ENCODE measurements around the gene CBLB. TPM values are rescaled to one million over a fixed set of nuclear protein-coding genes. Genes with fewer than 3 reads are reported as not detected.

CBLB gene
- polyA plus RNA-seq, 2 of the 4 experiments (the other 2 are of a cell fraction): 6.8 to 16.2 TPM

GRCh38 chr3:105915524-105915923 is 46.7 kb upstream of the CBLB start:
- WGBS (ENCODE audit: missing lambda C conversion rate): 66% methylated on average over 2 of the region's 2 CpGs
- FAIRE-seq (no peak), ATAC-seq (no peak), DNase-seq (ENCODE audit: low read depth in 1 of 2, low spot score in 1 of 2) (no peak)
- H3K9me3 ChIP-seq: peaks cover 14% of the 10 kb centered on the region
- no peak overlapping the region for H3K27ac ChIP-seq
- H3K4me1 ChIP-seq: no peaks in the 10 kb centered on the region
- ChIA-PET CTCF (no interaction called here), POLR2A (no interaction called here)
- no peak overlapping the region for H3K4me2 ChIP-seq
- TF ChIP-seq CBX8 (IDR thresholded peaks at IDR 0.05) (no peak), ZC3H11A (IDR thresholded peaks at IDR 0.05) (no peak), RAD21 (conservative IDR thresholded peaks at IDR 0.05 in 1 of 2, IDR thresholded peaks at IDR 0.05 in 1 of 2) (no peak), ELK1 (IDR thresholded peaks at IDR 0.05; ENCODE audit: low read depth, low read length) (no peak), MAX (IDR thresholded peaks at IDR 0.05) (no peak), TFCP2L1 (CRISPR knock-in tag; IDR thresholded peaks at IDR 0.05) (no peak), POLR2A (IDR thresholded peaks at IDR 0.05; ENCODE audit: low read length) (no peak), CHD2 (IDR thresholded peaks at IDR 0.05; ENCODE audit: low read length, partially characterized antibody) (no peak), JUN (IDR thresholded peaks at IDR 0.05) (no peak), HOXA7 (CRISPR knock-in tag; IDR thresholded peaks at IDR 0.05) (no peak), GATA3 (IDR thresholded peaks at IDR 0.05; ENCODE audit: borderline replicate concordance) (no peak), BCL3 (IDR thresholded peaks at IDR 0.05) (no peak), ESRRA (IDR thresholded peaks at IDR 0.05; ENCODE audit: borderline replicate concordance, low read length) (no peak), RNF2 (IDR thresholded peaks at IDR 0.05; ENCODE audit: borderline replicate concordance, low read depth) (no peak), ZNF302 (CRISPR knock-in tag; IDR thresholded peaks at IDR 0.05) (no peak), MYC (IDR thresholded peaks at IDR 0.05; ENCODE audit: borderline replicate concordance, low read length) (no peak), EP300 (IDR thresholded peaks at IDR 0.05) (no peak), POLR2AphosphoS2 (conservative IDR thresholded peaks at IDR 0.05; ENCODE audit: low read length) (no peak)
- no peak overlapping the region for H3K4me3 ChIP-seq

- H3K4me3 ChIP-seq: no peak overlapping the region
- no peak for DNase-seq (ENCODE audit: low read depth in 1 of 2, low spot score in 1 of 2)
- H3K9me3 ChIP-seq: peaks cover 11% of the 10 kb centered on the region
- no peak for ATAC-seq
- no peak overlapping the region for H3K4me2 ChIP-seq
- no peak for FAIRE-seq
- no peak overlapping the region for H3K27ac ChIP-seq
- TF ChIP-seq EP300 (IDR thresholded peaks at IDR 0.05) (no peak), RFX5 (IDR thresholded peaks at IDR 0.05) (no peak), ZFP36 (IDR thresholded peaks at IDR 0.05; ENCODE audit: borderline replicate concordance, partially characterized antibody) (no peak), HOXB5 (CRISPR knock-in tag; IDR thresholded peaks at IDR 0.05) (no peak), ATOH8 (CRISPR knock-in tag; IDR thresholded peaks at IDR 0.05; ENCODE audit: low read depth) (no peak)
- ChIA-PET POLR2A (no interaction called here), CTCF (no interaction called here)
- no peaks in the 10 kb centered on the region for H3K4me1 ChIP-seq
- WGBS (ENCODE audit: missing lambda C conversion rate): 81% methylated on average over 7 of the region's 7 CpGs
These were observed 44.8 kb upstream of the CBLB start for GRCh38 chr3:105913616-105914015.

- H3K9me3 ChIP-seq: peaks cover 11% of the 10 kb centered on the region
- DNase-seq (ENCODE audit: low read depth in 1 of 2, low spot score in 1 of 2) (no peak), FAIRE-seq (no peak), ATAC-seq (no peak)
- H3K27ac ChIP-seq: no peak overlapping the region
- H3K4me2 ChIP-seq: no peak overlapping the region
- H3K4me3 ChIP-seq: no peak overlapping the region
- ChIA-PET POLR2A (no interaction called here), CTCF (no interaction called here)
- no peak for TF ChIP-seq RFX5 (IDR thresholded peaks at IDR 0.05)
- no peak for TF ChIP-seq JUNB (IDR thresholded peaks at IDR 0.05)
- no peak for TF ChIP-seq FOXS1 (CRISPR knock-in tag; IDR thresholded peaks at IDR 0.05)
- no peak for TF ChIP-seq SMC3 (IDR thresholded peaks at IDR 0.05)
- no peak for TF ChIP-seq ZC3H11A (IDR thresholded peaks at IDR 0.05)
- no peak for TF ChIP-seq RARB (CRISPR knock-in tag; IDR thresholded peaks at IDR 0.05)
- no peak for TF ChIP-seq CHD2 (IDR thresholded peaks at IDR 0.05; ENCODE audit: low read length, partially characterized antibody)
- no peak for TF ChIP-seq HOXB13 (CRISPR knock-in tag; IDR thresholded peaks at IDR 0.05; ENCODE audit: low read depth)
- TF ChIP-seq ZNF302 (CRISPR knock-in tag; IDR thresholded peaks at IDR 0.05): no peak
- H3K4me1 ChIP-seq: no peaks in the 10 kb centered on the region
These were observed 44.1 kb upstream of the CBLB start for GRCh38 chr3:105912891-105913290.

All from A549 (cell line).